GM04503 (cell line): ENCODE data around the gene ATG4C.
"Not testable (repeated sequence)": the region's sequence is repeated elsewhere in the genome, so short reads cannot be mapped to it uniquely, and the experiment has no call there.

ENCODE experiments used
- DNase-seq: peaks from one replicate; pipeline ENCODE4 v3.0.0-alpha.2; 2012; ENCODE audit warnings: low read depth

Gene ATG4C

GRCh38 chr1:62783736-62784508 lies at the start of gene ATG4C:
TSS of gene ATG4C (plus strand) at chr1:62784132. CDS start at chr1:62803787, 19,655 bp downstream.
- peak; percentile 88 for DNase-seq

DNA sequence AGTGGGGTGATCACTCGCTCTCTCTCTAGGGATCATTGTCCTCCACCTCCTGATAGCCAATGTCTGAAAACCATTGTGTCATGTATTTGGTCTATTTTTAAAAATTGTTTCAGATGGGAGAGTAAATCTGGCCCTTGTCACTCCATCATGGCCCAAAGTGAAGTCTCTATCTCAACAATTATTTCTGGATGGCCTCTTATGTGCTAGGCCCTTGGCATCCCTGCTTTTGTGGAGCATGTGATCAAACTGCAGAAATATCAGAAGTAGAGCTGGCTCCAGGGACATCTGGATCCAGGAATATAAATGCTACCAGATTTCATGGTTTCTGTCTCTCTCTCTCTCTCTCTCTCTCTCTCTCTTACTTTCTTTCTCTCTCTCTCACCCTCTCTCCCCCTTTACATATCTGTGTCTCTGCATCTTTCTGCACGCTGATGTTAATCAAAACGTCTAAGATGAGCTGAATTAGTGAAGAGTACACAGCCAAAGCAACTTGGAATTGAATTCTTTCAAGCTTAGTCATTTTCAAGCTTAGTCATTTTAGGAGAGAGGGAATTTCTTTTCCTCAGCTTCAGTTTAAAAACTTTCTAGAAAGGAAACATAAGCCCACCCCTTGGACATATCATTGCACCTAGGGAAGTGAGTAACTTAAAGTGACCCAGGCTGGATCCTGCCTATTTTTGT lies 48.3 kb upstream of the ATG4C start:
- DNase-seq: peak; percentile 73

DNA sequence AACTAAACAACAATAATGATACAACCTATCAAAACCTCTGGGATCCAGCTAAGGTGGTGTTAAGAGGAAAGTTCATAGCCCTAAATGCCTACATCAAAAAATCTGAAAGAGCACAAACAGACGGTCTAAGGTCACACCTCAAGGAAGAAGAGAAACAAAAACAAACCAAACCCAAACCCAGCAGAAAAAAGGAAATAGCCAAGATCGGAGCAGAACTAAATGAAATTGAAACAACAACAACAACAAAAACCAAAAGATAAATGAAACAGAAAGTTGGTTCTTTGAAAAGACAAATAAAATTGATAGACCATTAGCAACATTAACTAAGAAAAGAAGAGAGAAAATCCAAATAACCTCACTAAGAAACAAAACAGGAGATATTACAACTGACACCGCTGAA lies 43.2 kb upstream of the ATG4C start:
- DNase-seq: not testable (repeated sequence)

DNA sequence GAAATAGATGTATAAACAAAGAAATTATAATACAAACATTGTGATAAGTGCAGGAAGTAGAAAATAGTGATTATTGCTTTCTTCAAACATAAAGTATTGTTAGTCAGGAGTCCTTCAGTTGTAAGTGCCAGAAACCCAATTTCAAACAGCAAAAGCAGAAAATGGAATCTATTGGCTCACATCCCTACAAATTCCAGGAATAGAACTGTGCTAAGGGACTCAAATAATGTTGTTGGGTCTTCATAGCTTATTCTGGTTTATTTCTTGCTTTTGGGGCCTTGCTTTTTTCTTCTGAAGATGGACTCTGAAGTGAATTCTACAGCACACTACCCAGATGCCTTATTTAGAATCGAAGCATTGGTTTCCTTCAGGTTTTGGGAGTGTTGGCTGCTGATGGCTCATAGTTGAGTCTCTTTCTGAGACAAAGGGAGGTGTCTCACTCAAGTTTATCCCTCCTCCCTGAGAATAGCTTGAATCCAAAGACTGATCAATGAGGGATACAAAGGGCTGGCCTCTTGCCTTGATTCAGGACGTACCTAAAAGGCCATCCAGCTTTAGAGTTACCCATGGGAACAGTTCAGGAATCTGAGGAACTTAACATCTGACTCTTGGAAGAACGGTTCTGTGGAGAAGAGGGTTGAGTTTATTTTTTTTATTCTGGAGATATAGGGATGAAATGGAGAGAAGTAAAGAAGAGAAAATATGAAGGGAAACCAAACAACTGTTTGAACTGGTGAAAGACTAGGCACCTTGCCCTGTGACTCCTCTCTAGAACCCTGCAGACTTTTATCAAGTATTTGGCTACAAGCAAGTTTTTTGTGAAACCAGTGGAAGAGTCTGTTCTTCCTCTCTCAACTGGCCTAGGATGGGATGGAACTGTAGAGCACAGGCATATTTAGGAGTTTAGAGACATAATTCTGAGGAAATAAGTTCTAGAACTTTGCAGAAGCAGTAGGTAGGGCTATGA lies 39.0 kb upstream of the ATG4C start:
- no peak for DNase-seq

DNA sequence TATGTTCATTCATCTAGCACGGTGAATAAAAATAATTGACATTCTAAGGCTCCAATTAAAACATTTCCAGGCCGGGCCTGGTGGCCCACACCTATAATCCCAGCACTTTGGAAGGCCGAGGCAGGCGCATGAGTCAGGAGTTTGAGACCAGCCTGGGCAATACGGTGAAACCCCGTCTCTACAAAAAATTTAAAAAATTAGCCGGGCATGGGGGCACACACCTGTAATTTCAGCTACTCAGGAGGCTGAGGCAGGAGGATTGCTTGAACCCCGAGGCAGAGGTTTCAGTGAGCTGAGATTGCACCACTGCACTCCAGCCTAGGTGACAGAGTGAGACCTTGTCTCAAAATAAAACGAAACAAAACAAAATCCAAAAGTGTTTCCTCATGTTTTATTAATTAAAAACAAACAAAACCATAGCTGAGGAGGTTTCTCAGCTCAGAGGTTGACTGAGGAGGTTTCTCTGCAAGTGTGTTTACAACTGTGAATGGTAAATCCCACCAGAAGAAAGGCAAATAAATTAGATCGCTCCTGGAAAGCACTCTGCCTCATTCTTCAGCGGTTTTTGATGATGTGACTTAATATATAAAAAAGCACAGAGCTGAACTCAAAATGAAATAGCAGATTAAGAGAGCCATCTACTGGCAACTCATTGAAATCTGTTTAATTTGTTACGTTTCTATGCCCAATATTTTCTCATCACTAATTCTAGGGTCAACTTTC lies 37.7 kb upstream of the ATG4C start:
- no peak for DNase-seq

DNA sequence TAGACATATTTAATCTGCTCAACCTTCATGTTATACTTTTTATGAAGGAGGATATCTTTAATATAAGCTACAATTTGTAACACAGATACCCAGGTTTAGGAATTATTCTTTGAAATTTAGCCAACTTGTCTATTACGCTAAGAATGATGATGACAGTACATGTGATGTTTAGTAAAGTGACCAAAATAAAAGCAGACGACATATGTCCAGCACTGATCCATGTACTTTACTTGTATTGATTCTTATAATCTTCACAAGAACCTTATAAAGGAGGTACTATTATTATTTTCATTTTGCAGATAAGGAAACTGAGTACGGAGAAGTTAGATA lies 37.2 kb upstream of the ATG4C start:
- no peak for DNase-seq

DNA sequence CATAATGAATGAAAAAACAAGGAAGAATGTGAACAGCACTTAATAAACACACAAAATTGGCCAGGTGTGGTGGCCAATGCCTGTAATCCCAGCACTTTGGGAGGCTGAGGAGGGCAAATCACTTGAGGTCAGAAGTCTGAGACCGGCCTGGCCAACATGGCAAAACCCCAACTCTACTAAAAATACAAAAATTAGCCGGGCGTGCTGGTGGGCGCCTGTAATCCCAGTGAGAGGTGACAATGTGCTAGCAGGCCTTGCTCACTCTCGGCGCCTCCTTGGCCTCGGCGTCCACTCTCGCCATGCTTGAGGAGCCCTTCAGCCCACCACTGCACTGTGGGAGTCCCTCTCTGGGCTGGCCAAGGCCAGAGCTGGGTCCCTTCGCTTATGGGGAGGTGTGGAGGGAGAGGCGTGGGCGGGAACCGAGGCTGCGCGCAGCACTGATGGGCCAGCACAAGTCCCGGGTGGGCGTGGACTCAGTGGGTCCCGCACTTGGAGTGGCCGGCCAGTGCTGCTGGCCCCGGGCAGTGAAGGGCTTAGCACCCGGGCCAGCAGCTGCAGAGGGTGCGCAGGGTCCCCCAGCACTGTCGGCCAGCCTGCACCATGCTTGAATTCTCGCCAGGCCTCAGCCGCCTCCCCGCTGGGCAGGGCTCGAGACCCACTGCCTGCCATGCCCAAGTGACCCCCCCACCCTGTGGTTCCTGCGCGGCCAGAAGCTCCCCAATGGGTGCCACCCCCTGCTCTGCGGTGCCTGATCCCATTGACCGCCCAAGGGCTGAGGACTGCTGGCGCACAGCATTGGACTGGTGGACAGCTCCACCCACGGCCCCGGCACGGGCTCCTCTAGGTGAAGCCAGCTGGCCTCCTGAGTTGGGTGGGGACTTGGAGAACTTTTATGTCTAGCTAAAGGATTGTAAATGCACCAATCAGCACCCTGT lies 30.6 kb upstream of the ATG4C start:
- DNase-seq: no peak

DNA sequence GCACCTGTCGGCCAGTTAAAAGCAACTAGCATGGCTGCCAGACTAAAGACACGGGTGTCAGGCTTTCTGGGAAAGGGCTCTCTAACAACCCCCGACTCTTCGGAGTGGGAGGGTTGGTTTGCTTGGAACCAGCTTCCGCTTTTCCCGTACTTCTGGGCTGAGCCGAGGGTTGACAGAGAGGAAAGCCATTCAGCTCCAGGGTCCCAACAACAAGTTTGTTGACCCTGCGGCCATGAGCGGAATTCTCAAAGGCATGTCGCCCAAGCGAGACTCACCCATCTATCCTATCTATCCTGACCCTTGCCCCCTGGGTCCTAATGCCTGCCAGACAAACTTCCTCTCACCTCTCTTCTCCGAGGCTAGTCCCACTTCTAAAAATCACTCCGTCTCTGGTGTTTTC lies 29.0 kb upstream of the ATG4C start:
- not testable (repeated sequence) for DNase-seq

- not testable (repeated sequence) for DNase-seq
Observed at GRCh38 chr1:62756255-62756884, 27.6 kb upstream of the ATG4C start.

DNA sequence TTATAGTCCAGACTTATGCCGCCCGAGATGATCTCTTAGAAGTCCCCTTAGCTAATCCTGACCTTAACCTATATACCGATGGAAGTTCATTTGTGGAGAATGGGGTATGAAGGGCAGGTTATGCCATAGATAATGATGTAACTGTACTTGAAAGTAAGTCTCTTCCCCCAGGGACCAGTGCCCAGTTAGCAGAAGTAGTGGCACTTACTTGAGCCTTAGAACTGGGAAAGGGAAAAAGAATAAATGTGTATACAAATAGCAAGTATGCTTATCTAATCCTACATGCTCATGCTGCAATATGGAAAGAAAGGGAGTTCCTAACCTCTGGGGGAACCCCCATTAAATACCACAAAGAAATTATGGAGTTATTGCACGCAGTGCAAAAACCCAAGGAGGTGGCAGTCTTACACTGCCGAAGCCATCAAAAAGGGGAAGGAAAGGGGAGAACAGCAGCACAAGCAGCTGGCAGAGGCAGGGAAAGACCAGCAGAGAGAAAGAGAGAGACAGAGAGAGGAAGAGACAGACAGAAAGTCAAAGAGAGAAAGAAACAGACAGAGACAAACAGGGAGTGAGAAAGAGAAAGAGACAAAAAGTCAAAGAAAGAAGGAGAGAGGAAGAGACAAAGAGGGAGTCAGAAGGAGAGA lies 24.6 kb upstream of the ATG4C start:
- DNase-seq: not testable (repeated sequence)

DNA sequence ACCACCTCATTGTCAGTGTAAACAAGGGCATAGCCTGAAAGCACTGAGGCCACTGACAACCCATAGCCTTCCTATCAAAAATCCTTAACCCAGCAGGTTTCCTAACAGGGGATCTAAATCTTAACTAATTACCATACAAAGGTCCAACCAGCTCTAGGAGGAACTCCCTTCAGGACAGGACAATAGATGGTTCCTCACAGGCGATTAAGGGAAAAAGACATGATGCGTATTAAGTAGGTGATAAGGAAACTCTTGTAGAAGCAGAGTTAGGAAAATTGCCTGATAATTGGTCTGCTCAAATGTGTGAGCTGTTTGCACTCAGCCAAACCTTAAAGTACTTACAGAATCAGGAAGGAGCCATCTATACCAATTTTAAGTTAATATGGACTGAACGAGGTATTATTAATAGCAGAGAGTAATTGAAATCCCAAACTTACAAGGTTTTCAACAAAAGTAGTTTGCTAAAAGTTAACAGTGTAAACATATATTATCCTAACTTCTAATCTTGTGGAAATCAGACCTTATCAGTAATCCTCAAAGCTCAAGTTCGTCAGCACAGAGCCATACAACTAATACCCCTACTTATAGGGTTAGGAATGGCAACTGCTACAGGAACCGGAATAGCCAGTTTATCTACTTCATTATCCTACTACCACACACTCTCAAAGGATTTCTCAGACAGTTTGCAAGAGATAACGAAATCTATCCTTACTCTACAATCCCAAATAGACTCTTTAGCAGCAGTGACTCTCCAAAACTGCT lies 23.7 kb upstream of the ATG4C start:
- not testable (repeated sequence) for DNase-seq

DNA sequence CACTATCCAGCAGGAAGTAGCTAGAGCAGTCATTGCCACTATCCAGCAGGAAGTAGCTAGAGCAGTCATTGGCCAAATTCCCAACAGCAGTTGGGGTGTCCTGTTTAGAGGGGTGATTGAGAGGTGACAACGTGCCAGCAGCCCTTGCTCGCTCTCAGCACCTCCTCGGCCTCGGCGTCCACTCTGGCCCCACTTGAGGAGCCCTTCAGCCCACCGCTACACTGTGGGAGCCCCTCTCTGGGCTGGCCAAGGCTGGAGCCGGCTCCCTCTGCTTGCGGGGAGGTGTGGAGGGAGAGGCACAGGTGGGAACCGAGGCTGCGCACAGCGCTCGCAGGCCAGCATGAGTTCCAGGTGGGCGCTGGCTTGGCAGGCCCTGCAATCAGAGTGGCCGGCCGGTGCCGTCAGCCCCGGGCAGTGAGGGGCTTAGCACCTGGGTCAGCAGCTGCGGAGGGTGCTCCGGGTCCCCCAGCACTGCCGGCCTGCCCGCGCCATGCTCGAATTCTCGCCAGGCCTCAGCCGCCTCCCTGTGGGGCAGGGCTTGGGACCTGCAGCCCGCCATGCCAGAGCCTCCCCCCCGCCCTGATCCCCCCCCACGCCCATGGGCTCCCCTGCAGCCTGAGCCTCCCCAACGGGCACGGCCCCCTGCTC lies 22.6 kb upstream of the ATG4C start:
- not testable (repeated sequence) for DNase-seq

GRCh38 chr1:62762027-62762426 lies 21.9 kb upstream of the ATG4C start:
- DNase-seq: not testable (repeated sequence)

- DNase-seq: no peak
Observed at GRCh38 chr1:62765981-62766380, 18.0 kb upstream of the ATG4C start.

- not testable (repeated sequence) for DNase-seq
Observed at GRCh38 chr1:62768551-62768950, 15.4 kb upstream of the ATG4C start.

DNA sequence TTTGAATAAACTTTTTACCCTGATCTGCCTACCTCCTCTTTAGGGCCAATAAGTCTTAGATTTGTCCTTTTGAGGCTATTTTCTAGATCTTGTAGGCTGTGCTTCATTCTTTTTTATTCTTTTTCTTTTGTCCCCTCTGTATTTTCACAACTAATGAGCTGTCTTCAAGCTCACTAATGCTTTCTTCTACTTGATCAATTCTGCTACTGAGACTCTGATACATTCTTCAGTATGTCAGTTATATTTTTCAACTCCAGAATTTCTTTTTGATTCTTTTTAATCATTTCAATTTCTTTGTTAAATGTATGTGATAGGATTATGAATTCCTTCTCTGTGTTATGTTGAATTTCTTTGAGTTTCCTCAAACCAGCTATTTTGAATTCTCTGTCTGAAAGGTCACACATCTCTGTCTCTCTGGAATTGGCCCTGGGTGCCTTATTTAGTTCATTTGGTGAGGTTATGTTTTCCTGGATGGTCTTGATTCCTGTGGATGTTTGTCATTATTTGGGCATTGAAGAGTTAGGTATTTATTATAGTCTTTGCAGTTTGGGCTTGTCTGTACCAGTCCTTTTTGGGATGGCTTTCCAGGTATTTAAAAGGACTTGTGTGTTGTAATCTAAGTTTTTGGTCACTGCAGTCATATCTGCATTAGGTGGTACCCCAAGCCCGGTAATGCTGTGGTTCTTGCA lies 11.2 kb upstream of the ATG4C start:
- DNase-seq: no peak

DNA sequence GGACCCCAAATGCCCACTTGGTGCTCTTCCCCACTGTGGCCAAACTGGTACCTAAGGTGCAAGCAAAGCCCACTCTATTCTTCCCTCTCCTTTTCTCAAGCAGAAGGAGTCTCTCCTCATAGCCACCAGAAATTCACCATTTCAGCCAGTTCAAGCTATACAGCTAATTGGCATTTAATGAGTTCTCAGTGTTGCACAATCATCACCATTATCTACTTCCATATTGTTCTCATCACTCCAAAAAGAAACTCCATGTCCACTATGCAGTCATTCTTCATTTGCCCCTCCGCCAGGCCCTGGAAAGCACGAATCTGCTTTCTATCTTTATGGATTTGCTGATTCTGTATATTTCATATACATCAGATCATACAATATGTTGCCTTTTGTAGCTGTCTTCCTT lies 9.9 kb upstream of the ATG4C start:
- DNase-seq: no peak
